HG03095 (cell line): ENCODE data around the gene NDFIP2.

Experiments
- ATAC-seq: cut with Tn5 transposase; IDR thresholded peaks from one replicate; pipeline ENCODE4 v1.9.1; 2021; ENCODE audit warnings: moderate library complexity; ENCODE audit not compliant: unreplicated experiment

The NDFIP2 gene

DNA sequence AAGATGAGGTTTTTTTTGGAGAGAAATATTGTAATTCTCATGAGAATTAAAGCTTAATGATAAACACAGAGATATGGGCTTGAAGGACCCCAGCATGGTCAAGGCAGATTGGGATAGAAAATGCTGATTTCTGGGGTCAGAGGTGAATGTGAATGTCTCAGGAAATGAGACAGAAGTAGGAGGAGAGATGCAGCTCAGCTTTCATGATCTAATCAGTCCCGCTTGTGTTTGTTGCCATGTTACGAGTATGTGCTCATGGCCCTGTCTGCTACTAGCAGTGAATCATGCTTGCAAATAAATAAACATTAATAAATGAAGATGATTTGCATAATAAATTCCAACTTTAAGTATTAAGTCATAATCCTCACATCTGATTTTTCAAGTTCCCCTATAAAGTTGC is 23.0 kb upstream of the NDFIP2 start:
- ATAC-seq = no peak

DNA sequence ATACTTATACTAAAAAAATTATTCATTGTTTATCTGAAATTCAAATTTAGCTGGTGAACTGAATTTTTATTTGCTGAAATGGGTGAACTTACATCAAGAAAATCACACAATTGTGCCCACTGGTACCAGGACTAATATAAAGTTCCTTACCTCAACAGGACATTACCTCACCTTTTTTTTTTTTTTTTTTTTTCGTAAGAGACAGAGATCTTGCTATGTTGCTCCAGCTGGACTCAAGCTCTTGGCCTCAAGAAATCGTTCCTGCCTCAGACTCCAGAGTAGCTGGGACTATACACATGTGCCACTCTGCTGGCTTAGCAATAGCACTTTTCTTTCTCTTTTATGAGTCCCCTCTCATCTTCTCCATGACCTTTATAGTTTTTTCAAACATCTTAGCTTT is 22.5 kb upstream of the NDFIP2 start:
- no peak for ATAC-seq

DNA sequence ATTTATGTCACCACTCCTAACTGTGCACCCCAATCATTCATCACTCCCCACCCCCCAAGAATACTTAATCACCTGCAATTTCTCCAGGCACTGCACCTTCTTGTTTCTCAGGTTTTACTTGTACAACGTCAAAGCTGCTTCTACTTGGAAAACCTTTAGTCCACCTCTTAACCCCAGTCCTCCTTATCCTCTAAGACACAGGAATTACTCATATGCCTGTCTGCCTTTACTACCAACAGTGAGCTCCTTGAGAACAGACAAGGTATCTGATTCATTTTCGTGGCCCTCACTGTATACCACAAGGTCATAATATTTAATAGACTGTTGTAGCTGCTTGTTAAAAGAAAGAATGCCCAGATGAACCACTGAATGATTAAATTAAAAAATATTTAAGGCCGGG is 21.0 kb upstream of the NDFIP2 start:
- ATAC-seq = no peak

DNA sequence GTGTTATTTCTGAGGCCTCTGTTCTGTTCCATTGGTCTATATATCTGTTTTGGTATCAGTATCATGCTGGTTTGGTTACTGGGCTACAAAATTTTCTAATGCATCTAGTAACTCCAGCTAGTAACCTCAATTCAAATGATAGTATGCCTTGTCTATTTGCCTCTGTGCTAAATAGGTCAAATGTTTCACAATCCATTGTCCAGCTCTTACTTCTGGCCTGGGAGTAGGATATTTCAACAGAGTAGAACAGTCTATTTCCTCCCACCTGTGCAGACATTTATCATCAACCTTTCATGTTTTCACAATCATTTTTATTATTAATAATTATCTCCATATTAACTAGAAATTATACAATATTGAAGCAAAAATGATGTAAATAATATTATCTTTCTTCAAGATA is 18.1 kb upstream of the NDFIP2 start:
- no peak for ATAC-seq

DNA sequence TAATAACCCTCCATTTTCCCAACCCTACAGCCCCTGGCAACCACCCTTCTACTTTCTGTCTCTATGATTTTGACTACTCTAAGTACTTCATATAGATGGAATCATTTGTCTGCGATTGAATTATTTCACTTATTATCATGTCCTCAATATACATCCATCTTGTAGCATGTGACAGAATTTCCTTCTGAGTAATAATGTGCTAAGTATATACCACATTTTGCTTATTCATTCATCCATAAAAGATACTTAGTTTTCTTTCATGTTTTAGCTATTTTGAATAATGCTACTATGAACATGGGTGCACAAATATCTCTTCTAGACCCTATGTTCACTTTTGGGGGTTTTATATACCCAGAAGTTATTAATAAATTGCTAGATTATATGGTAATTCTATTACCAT is 17.4 kb upstream of the NDFIP2 start:
- ATAC-seq = no peak

DNA sequence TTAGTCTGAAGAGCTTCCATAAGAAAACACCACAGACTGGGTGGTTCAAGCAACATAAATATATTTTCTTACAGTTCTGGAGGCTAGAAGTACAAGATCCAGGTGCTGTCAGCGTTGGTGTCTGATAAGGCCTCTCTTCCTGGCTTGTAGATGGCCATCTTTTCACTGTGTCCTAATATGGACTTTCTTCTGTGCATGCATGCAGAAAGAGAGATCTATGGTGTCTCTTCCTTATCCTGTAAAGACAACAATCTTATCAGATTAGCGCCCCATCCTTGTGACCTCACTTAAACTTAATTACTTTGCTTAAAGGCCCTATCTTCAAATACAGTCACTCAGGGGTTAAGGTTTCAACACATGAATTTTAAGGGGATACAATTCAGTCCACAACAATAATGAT is 14.1 kb upstream of the NDFIP2 start:
- no peak for ATAC-seq

DNA sequence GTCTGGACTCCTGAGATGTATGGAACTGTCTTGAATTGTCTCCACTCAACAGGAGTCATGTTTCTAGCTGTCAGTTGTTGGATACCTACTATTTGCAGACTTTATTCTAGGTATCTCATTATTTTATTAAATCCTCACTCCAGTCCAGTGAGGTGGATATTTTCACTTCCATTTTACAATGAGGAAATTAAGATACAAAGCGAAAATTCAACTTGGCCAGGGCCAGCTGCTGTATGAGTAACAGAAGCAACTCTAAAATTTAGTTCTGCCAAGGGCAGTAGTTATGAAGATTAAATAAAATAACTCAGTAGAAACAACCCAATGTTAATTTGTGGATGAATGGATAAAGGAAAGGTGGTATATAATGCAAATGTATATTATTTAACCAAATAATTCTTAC is 12.6 kb upstream of the NDFIP2 start:
- no peak for ATAC-seq

DNA sequence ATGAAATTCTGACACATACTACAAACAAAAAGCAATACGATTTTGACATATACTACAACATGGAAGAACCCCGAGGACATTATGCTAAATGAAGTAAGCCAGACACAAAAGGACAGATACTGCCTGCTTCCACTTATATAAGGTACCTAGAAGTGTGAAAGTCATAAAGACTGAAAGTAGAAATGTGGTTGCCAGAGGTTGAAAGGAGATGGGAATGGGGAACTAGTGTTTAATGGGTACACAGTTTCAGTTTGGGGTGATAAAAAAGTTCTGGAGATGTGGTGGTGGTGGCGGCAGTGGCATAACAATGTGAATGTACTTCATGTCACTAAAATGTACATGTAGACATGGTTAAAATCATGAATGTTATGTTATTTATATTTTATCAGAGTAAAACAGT is 12.1 kb upstream of the NDFIP2 start:
- ATAC-seq = no peak

DNA sequence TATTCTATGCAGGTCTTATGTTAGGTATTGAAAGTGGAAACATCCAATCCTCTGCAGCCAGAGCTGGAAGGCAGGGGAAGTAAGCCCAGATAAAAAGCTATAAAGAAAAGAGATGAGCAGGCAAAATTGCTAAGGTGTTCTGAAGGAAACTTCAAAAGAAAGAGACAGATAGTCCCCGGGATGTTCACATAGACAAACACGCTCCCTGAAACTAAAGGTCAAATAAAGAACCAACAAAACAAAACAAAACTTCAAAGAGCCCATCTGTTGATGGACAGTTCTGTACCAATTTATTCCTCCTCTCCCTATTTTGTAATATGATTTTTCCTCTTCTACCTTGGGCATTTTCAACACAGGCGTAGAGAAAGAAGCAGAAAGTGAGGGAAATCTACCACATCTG is 11.3 kb upstream of the NDFIP2 start:
- no peak for ATAC-seq

DNA sequence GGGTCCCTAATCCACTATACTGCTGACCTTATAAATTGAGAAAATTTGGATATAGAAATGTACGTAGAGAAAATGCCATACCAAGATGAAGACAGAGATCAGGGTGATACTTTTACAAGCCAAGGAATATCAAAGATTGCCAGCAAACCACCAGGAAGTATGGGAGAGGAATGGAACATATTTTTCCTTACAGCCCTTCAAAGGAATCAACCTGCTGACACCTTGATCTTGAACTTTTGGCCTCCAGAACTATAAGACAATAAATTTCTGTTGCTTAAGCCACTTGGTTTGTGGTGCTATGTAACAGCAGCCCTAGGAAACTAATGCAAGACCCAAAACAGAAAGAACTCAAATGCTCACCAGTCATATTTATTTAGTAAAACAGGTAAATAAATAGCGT is 10.3 kb upstream of the NDFIP2 start:
- ATAC-seq = no peak

DNA sequence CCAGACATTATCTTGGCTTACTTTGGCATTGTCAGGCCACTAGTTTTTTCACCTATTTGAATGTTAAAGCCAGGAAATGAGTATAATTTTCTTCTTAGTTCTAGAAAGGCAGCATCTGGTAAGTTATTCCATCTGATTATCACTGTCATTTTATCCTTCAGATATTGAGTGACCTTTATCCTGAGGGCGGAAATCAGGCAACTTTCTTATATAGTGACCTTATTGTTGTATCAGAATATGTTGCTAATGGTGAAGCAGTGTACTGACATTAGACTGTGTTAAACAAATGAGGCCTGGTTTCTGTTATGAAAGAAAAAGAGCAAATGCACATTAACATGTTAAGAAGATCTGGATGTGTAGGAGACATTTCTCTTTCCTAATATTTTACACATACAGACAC is 5.4 kb upstream of the NDFIP2 start:
- ATAC-seq = no peak

DNA sequence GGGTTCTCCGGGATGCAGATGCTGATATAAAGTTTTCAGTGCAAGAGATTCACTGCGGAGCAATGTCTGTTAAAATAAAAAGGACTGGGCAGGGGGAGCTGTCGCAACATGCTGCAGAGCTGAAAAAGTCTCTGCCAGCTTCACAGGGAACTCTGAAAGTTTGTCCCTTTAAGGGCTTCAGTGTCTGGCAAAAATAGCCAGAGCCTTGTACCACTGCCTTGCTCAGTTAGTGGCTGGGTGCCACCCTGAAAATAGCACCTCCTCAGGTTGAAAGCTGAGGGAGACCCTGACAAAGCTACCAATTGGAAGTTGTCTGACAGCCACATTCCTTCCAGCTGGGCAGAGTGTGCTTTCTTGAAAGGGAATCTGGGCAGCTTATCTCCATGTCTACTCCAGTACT is 3.0 kb upstream of the NDFIP2 start:
- no peak for ATAC-seq

DNA sequence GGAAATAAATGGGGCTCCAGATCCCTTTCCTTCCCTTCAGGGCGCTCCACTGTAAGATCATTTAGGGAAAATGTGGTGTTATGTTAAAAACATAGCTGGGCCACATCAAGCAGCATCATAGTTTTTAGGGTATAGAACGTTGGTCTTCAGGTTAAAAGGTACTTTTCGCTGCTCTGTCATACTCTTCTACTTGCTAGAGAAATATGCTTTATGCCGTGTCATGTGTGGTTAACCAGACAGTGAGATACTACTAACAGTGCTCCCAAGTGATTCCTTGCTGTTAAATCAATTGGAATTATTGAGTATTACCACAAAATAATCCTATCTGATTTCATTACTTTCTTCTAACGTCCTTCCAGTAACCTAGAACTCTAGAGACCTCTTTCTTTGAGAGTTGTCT is 1.1 kb upstream of the NDFIP2 start:
- ATAC-seq = no peak

DNA sequence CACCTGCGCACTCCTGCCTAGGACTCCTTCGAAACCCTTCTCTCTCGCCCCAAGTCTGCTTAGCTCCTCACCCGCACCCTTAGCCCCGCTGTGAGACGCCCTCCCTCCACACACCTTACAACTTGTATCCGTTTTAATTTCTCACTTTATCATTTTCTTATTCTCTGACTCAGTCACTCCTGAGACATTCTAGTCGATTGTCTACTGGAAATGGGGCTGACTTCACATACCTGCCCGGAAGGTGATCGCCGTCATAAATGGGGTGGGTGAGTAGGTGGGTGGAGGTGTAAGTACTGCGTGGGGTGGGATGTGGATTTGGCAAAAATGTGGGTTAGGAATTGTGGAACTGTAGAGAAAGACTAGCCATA is 714 bp downstream of the NDFIP2 start:
- ATAC-seq = peak; percentile 29

DNA sequence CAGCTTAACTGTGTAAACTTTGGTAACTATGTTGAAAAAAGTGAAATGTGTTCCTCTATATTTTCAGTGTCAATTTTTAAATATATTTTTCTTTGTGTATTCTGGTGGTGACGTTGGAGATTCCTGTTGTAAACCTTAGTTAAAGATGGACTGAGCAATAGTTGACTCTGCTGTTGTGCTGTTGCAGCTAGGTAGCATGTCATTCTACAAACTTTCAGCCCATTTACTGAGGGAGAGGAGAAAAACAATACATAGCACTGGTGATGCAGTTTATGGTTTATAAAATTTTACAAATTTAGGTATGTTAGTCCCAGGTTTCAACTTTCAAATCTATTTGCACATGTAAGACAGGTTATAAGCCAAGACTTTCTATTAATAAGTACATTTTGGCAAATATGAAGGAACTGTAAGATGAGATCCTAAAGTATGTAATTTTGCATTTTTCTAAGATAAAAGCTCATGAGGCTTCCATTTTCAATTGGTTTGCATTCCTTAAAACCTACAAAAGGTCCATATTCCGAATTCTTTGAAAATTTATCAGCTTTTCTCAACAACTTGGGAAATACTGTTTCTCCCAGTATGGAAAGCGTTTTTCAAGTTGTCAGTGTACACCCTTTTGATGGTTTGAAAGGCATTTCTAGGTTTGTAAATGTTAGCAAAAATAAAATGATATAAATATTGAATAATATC is 1.5 kb downstream of the NDFIP2 start:
- ATAC-seq = no peak

DNA sequence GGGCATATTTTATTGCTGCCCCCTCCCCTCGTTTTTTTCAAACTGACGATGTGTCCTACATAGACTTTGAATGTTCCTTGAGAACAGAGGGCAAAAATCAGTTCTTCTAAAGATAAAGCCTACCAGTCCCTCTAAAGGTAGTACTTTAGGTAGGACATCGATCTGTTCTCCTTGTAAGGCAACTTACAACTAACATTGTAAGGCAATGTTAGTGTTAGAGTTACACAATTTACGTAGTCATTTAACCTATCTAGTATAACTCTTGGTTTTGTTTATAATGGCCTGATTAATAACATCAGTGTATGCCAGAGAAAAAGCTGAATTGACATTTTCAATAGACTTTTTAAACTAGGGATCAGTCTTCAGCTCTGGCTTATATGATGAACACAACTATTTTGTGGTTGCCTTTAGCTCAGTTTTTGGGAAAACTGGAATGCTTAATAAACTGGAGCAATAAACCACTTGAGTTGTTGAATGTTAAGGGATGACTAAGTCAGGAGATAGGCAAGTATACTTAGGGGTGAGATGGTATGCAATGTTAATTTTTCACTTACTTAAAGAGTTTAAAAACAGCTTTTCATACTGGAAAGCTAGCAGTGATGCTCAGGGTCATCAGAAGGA is 2.2 kb downstream of the NDFIP2 start:
- no peak for ATAC-seq

DNA sequence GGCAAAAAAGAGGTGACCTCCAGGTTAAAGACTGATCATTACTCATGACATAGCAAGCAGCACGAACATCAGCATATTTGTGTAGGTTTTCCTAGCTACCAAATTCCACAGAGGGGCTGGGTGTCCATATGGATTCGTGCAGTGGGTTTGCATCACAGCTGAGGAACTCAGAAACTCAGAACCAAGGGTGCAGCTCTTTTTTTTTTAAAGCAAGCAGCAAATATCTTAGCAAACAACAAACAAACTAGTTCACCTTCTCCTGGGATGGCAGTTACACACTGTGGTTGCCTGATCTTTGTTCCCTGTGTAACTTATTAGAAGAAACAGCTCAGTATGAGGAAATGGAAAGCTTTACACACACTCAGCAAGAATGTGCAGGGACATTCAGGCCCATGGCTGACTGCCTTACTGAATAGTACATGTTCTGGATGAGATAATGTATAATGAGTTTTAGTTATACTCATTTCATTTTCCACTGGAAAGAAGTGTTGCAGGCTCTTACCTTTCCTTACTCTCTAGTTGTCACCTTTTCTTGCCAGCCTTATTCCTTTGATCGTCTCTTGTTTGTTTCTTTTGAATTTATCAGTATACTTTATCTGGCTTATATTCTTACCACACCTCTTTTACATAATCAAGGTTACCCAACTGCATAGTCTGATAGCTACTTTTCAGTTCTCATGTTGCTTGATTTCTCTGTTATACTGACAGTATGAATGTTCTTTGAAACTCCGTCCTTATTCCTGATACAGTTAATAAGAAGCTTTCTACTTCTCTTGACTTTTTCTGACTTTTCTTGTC is 4.3 kb downstream of the NDFIP2 start:
- ATAC-seq = no peak

DNA sequence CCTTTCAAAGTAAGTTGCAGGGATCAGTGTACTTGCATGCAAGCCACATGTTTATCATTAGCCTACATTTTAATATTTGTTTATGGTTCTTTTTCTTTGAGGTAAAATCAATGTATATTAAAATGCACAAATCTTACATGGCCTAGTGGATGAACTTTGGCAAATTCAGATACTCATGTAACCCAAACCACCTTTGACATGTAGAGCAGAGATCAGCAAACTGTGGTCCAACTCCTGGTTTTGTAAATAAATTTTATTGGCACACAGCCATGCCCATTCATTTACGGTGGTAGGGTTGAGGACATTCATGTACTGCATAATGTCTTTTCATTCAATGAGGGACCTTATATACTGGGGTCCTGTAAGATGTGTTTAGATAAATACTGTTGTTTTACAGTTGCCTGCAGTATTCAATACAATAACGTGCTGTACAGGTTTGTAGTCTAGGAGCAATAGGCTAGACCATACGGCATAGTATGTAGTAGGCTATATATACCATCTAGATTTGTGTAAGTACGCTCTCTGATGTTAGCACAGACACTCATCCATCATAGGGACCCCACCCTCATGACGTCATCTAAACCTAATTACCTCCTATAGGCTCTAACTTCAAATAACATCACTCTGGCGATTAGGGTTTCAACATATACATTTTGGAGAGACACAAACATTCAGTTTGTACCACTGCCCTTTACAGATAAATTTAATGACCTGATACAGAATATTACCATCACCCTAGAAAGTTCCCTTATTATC is 5.7 kb downstream of the NDFIP2 start:
- no peak for ATAC-seq

DNA sequence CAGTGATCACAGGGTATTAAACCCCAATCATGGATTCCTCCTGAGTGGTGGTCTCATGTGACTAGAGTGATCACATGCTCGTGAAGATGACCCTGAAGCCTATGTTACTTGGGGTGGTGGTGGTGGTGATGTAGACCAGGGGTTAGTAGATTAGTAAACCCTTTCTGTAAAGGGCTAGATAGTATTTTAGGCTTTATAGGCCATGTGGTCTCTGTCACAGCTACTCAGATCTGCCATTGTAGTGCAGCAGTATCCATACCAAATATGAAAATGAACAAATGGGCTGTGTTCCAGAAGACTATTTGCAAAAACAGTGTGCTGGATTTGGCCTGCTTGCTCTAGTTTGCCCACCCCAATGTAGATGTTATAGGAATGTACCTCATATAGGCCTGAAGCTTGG is 9.4 kb downstream of the NDFIP2 start:
- ATAC-seq = no peak

DNA sequence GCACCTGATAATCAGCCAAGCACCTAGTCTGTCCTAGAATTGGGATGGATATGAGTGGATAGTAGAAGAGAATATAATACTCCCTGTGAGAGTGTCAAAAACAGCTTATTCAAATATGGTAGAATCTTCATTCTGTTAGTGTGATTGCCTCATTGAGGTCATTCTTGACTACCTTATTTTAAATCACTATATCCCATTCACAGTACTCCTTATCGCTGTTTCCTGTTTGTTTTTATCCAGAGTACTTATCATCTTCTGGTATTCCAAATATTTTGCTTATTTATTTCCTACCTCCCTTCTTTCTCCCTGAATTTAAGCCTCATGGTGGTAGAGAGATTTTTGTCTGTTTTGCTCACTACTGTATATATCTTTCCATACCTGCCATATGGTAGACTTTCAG is 9.9 kb downstream of the NDFIP2 start:
- ATAC-seq = no peak

DNA sequence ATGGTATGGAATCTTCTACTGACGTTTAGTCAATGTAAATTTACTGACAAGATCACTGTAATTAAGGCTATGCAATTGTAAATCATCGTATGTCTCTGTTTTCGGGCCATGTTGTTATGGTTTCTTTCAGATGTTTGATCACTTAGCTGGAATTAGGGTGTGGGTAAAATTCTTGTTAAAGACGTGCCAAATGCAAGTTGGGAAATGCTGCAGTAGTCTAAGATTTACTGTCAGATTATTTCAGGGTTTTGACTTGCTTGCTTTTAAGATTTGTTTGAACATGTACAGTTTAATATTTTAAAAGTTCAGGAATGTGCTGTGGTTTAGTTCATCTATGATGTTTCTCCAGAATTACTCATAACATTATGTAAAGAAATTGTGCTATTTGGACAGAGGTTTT is 10.8 kb downstream of the NDFIP2 start:
- no peak for ATAC-seq

DNA sequence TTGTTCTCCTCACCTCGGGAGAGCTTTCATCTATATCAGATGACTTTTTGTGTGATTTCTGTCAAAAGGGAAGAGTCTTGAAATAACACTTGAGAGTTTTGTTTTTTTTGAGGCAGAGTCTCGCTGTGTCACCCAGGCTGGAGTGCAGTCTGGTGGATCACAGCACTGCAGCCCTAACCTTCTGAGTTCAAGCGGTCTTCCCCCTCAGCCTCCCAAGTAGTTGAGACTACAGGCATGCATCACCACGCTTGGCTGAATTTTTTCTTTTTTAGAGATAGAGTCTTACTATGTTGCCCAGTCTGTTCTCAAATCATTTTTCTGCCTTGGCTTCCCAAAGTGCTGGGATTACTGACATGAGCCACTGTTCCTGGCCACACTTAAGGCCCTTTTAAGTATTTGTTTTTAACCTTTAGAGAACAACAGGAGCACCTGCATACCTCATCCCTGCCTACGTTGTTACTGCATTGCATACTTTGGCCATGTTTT is 11.4 kb downstream of the NDFIP2 start:
- no peak for ATAC-seq
